ENCODE measurements around the gene CARMIL3. TPM values are rescaled to one million over a fixed set of nuclear protein-coding genes. Genes with fewer than 3 reads are reported as not detected.
"Not testable (repeated sequence)": the region's sequence is repeated elsewhere in the genome, so short reads cannot be mapped to it uniquely, and the experiment has no call there.

Gene CARMIL3
- total RNA-seq, 1 donor from 2014 or later: not detected

GRCh38 chr14:24040692-24041091 lies 11.1 kb upstream of the CARMIL3 start:
- Histone ChIP-seq H3K4me3 (ENCODE audit: low read depth, low read length) (no peak overlapping the region), H3K27me3 (ENCODE audit: control insufficient read depth, insufficient read depth, low read length) (no peaks in the 10 kb centered on the region), H3K36me3 (ENCODE audit: control insufficient read depth, insufficient read depth, low read length) (no peaks in the 10 kb centered on the region)
- FAIRE-seq: no peak
- DNase-seq (ENCODE audit: low read depth): no peak
- TF ChIP-seq CTCF (IDR thresholded peaks at IDR 0.05; ENCODE audit: insufficient read depth, low read length, severe bottlenecking): no peak

- no peaks in the 10 kb centered on the region for H3K27me3 ChIP-seq (ENCODE audit: control insufficient read depth, insufficient read depth, low read length)
- no peak for FAIRE-seq
Measured at GRCh38 chr14:24042746-24043145, 9.1 kb upstream of the CARMIL3 start.

GRCh38 chr14:24049002-24049401 lies 2.8 kb upstream of the CARMIL3 start:
- not testable (repeated sequence) for H3K27me3 ChIP-seq (ENCODE audit: control insufficient read depth, insufficient read depth, low read length); H3K4me3 ChIP-seq (ENCODE audit: low read depth, low read length); DNase-seq (ENCODE audit: low read depth); H3K36me3 ChIP-seq (ENCODE audit: control insufficient read depth, insufficient read depth, low read length); FAIRE-seq

More at GRCh38 chr14:24042746-24043145, 9.1 kb upstream of the CARMIL3 start:
- H3K4me3 ChIP-seq (ENCODE audit: low read depth, low read length): no peak overlapping the region
- H3K36me3 ChIP-seq (ENCODE audit: control insufficient read depth, insufficient read depth, low read length): no peaks in the 10 kb centered on the region
- no peak for TF ChIP-seq CTCF (IDR thresholded peaks at IDR 0.05; ENCODE audit: insufficient read depth, low read length, severe bottlenecking)
- no peak for DNase-seq (ENCODE audit: low read depth)

- not testable (repeated sequence) for H3K27me3 ChIP-seq (ENCODE audit: control insufficient read depth, insufficient read depth, low read length); H3K4me3 ChIP-seq (ENCODE audit: low read depth, low read length); DNase-seq (ENCODE audit: low read depth); FAIRE-seq; H3K36me3 ChIP-seq (ENCODE audit: control insufficient read depth, insufficient read depth, low read length)
Measured at GRCh38 chr14:24050753-24051152, 1.1 kb upstream of the CARMIL3 start.

GRCh38 chr14:24051176-24051788 lies 527 bp upstream of the CARMIL3 start:
- H3K27me3 ChIP-seq (ENCODE audit: control insufficient read depth, insufficient read depth, low read length): peaks cover 1% of the 10 kb centered on the region
- no peak for TF ChIP-seq CTCF (IDR thresholded peaks at IDR 0.05; ENCODE audit: insufficient read depth, low read length, severe bottlenecking)
- peak overlapping the region; percentile 53 for H3K4me3 ChIP-seq (ENCODE audit: low read depth, low read length)
- H3K36me3 ChIP-seq (ENCODE audit: control insufficient read depth, insufficient read depth, low read length): no peaks in the 10 kb centered on the region
- DNase-seq (ENCODE audit: low read depth) (no peak), FAIRE-seq (no peak)

GRCh38 chr14:24052656-24053547 lies 1.1 kb downstream of the CARMIL3 start:
- FAIRE-seq (no peak), DNase-seq (ENCODE audit: low read depth) (peak; percentile 29)
- no peak overlapping the region for H3K4me3 ChIP-seq (ENCODE audit: low read depth, low read length)
- no peaks in the 10 kb centered on the region for H3K36me3 ChIP-seq (ENCODE audit: control insufficient read depth, insufficient read depth, low read length)
- TF ChIP-seq CTCF (IDR thresholded peaks at IDR 0.05; ENCODE audit: insufficient read depth, low read length, severe bottlenecking): no peak
- peaks cover 4% of the 10 kb centered on the region for H3K27me3 ChIP-seq (ENCODE audit: control insufficient read depth, insufficient read depth, low read length)

Data from bronchial epithelial cell (primary cell).